22Rv1 (cell line): ENCODE results near the gene ASF1B.

Experiments used
- H3K27ac ChIP-seq: fragments of 450-650 bp; 2 replicates; pipeline ENCODE4 v1.5.1; 2017
- CTCF ChIP-seq: fragments of 450-650 bp; IDR thresholded peaks from 2 replicates; pipeline ENCODE4 v1.5.1; 2017; ENCODE audit warnings: mild to moderate bottlenecking
- ZFX ChIP-seq: fragments of 450-650 bp; IDR thresholded peaks from 2 replicates; pipeline ENCODE4 v1.6.1; 2017; ENCODE audit warnings: antibody characterized with exemption, borderline replicate concordance

ASF1B gene

DNA sequence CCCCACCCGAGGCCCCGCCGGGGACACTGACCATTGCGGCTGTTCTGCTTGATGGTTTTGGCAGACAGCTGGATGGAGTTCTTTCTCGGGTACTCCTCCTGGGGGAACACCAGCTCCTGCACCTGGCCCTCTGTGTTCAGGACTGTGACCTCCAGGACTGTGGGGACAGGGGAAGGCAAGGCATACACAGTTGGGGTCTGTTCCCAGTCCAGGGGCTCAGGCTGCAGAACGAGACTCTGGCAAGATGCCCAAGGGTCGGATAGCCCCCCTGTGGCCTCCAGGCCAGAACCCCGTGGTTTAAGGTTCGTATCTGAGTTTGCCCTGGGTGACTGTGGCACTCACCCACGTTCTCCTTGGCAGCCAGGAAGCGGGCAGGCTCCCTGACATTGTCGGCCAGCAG, 22.7 kb upstream of the ASF1B start:
- H3K27ac ChIP-seq, result no peak overlapping the region
- TF ChIP-seq ZFX (no peak), CTCF (no peak)

DNA sequence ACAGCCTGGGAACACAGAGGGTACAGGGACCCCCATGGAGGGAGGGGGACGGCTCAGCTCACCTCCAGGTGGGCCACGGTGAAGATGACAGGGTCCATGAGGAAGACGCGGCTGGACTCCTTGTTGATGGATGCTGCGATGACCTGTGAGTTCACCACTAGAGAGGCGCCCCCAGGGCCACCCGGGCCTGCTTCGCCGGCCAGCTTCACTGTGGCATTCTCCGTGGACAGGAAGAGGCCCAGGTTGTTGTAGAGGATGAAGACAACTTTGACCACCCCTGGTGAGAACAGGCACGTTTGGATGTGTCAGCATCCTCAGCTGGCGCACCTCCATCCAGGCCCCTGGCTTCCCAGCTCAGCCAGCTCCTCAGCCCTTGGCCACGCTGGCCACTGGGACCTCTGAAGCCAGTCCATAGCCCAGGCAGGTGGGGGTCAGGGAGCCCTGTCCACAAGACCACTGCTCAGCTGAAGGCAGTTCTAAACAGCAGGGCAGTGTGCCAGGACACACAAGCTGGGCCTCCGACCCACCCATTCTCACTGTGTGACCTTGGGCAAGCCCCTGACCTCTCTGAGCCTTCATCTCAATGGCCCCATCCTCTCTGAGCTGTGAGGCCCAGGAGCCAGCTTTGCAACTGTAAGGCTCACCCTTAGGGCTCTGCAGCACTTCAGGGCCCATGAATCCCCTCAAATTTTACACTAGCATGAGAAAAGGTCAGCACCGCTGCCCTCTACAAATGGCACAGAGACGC, 22.1 kb upstream of the ASF1B start:
- no peak overlapping the region for H3K27ac ChIP-seq
- TF ChIP-seq ZFX (no peak), CTCF (no peak)

DNA sequence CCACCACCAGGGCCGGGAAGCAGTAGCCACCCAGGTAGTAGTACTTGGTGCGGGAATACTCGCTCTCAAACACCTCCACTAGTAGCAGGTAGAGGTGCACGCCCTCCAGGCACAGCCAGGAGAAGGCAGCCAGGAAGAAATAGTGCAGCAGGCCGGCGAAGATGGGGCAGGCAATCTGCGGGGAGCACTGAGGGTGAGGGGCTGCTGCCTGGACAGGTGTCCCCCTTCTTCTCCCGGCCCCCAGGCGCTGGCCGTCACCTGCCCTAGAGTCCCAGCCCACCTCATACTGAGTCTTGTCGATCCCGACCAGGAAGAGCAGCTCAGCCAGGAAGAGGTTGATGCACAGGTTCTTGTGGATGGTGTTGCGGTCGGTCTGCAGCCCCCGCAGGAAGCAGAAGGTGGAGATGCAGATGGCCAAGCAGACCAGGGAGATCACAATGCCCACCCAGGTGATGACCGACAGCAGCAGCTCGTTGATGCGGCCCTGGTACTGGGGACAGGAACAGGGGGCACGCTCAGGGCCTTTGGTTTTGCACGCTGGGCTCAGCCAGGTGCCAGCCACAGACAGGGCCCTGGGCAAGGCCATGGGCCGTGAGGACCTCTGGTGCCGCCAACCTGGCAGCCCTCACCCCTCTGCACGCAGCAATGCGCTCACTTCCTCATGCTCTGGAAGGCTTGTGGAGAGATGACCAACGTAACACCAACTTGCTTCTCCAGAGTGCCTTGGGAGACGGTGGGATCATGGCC, 20.8 kb upstream of the ASF1B start:
- TF ChIP-seq CTCF, result no peak
- TF ChIP-seq ZFX, result no peak
- H3K27ac ChIP-seq, result no peak overlapping the region

- H3K27ac ChIP-seq, result no peak overlapping the region
- no peak for TF ChIP-seq CTCF
- TF ChIP-seq ZFX, result no peak
Observed at GRCh38 chr19:14156122-14156521, 19.7 kb upstream of the ASF1B start.

DNA sequence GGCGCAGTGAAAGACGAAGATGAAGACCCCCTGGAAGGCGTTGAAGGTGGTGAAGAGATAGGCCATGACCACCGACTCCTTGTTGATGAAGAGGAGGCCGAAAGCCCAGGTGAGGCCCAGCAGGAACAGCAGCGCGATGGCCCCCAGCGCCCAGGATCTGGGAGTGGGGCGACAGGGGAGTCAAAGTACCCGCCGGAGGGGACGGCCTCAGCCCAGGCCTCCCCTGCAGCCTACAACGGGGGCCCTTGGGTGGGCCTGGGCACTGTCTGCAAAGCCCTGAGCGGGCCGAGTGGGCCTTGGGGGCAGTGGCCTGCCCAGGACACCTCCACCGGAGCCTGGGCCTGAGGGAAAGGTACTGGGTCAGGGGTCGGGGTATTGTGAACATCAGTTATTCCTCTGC, 19.0 kb upstream of the ASF1B start:
- no peak for TF ChIP-seq ZFX
- TF ChIP-seq CTCF, result no peak
- no peak overlapping the region for H3K27ac ChIP-seq

DNA sequence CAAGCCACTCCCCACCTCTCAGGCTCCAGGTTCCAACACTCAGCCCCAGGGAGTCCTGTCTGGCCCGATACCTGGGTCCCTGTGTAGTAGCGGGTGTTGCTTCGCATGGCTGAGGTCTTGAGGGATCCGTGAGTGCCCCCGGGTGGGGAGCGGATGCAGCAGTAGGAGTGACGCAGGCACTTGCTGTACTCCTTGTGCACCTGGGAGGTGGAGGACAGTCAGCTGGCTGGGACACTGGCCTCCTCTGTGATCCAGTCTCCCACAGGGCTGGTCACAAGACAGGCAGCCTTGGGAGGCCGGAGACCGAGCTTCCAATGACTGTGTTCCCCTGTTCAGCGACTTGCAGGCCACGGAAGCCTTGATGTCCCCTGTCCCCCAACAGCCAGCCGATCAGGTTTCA, 16.3 kb upstream of the ASF1B start:
- no peak for TF ChIP-seq ZFX
- TF ChIP-seq CTCF, result no peak
- H3K27ac ChIP-seq, result no peak overlapping the region
